Right lobe of liver (tissue), 4 donors: ENCODE data around the gene BMPER.

Experiments used
- POLR2A ChIP-seq: fragments of 450-650 bp; IDR thresholded peaks from one replicate; pipeline ENCODE4 v1.6.1; 2017; ENCODE audit warnings: antibody characterized with exemption, mild to moderate bottlenecking
- TF ChIP-seq, protein P1 (sequence below), 4 donors: fragments of 200-600 bp in 3 of 4; fragments of 450-650 bp in 1 of 4; IDR thresholded peaks; one replicate each; pipeline versions ENCODE4 v1.5.1 to v1.8.0; 2016 to 2022; ENCODE audit warnings: antibody characterized with exemption in 4 of 4, mild to moderate bottlenecking in 2 of 4
- donor health status: DM: no; HTN: no; CAD: no.
- donor health status: DM: no; HTN: no; CAD: no.
- donor health status: DM: no; HTN: yes; CAD: no.

DNA sequence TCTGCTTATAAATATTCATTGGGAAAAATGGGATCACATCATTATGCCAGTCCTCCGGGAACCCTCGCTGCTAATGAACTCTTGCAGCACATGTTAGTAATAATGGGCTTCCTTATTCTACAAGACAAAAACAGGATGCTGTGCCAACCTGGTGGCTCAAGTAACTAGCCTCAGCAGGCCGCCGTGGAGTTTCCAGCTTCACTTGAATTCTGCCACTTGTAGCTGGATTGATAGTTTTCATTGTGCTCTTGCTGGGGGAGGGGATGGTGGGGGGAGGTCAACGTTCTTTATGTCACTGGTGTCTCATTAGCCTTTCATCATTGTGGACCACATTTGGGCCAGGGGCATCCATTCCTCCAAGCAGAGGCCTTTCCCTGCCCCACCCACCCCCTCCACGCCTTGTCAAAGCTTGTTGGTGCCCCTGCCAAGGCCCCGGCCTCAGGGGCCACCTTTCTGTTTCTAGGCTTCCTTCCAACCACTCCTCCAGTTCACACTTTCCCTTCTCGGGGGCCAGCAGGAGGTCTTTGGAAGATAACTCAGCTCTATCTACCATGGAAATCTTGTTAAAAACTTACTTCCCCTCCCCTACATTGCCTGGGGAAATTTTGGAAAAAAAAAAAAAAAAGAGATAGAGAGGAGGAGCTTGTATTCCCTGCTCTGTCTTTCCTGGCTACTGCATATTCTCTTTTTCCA is 153.9 kb downstream of the BMPER start:
- no peak for TF ChIP-seq POLR2A
- TF ChIP-seq, protein P1, sequence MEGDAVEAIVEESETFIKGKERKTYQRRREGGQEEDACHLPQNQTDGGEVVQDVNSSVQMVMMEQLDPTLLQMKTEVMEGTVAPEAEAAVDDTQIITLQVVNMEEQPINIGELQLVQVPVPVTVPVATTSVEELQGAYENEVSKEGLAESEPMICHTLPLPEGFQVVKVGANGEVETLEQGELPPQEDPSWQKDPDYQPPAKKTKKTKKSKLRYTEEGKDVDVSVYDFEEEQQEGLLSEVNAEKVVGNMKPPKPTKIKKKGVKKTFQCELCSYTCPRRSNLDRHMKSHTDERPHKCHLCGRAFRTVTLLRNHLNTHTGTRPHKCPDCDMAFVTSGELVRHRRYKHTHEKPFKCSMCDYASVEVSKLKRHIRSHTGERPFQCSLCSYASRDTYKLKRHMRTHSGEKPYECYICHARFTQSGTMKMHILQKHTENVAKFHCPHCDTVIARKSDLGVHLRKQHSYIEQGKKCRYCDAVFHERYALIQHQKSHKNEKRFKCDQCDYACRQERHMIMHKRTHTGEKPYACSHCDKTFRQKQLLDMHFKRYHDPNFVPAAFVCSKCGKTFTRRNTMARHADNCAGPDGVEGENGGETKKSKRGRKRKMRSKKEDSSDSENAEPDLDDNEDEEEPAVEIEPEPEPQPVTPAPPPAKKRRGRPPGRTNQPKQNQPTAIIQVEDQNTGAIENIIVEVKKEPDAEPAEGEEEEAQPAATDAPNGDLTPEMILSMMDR (IDR thresholded peaks at IDR 0.05) = no peak
